HG03469 (cell line): ENCODE results near the gene ZNF839.
"Not testable (repeated sequence)": the region's sequence is repeated elsewhere in the genome, so short reads cannot be mapped to it uniquely, and the experiment has no call there.

Source experiments
- ATAC-seq: cut with Tn5 transposase; IDR thresholded peaks from one replicate; pipeline ENCODE4 v1.9.1; 2021; ENCODE audit warnings: mild to moderate bottlenecking, moderate library complexity, moderate number of reproducible peaks; ENCODE audit not compliant: unreplicated experiment

ZNF839 gene

GRCh38 chr14:102304611-102305506 is 14.7 kb upstream of the ZNF839 start, which contains the start of gene MOK:
MOK (minus strand) TSS chr14:102305164; CDS start chr14:102304968, 196 bp downstream.
- ATAC-seq: peak; percentile 94

- no peak for ATAC-seq
These were observed 5.1 kb upstream of the ZNF839 start for GRCh38 chr14:102314242-102315011.

GRCh38 chr14:102315121-102315520 is 4.4 kb upstream of the ZNF839 start:
- no peak for ATAC-seq

- ATAC-seq: no peak
These were observed 3.2 kb upstream of the ZNF839 start for GRCh38 chr14:102316338-102316742.

GRCh38 chr14:102316743-102317563 is 2.6 kb upstream of the ZNF839 start:
- peak; percentile 55 for ATAC-seq

GRCh38 chr14:102317564-102318248 is 1.8 kb upstream of the ZNF839 start:
- no peak for ATAC-seq

- ATAC-seq: no peak
These were observed 717 bp upstream of the ZNF839 start for GRCh38 chr14:102318781-102319276.

GRCh38 chr14:102320033-102320660 is 601 bp downstream of the ZNF839 start:
- ATAC-seq: peak; percentile 6

- no peak for ATAC-seq
These were observed 1.3 kb downstream of the ZNF839 start for GRCh38 chr14:102320671-102321455.

GRCh38 chr14:102321456-102322422 is 2.2 kb downstream of the ZNF839 start:
- ATAC-seq: no peak

- no peak for ATAC-seq
These were observed 3.6 kb downstream of the ZNF839 start for GRCh38 chr14:102323102-102323501.

GRCh38 chr14:102325791-102326345 is 6.3 kb downstream of the ZNF839 start:
- no peak for ATAC-seq

- no peak for ATAC-seq
These were observed 7.0 kb downstream of the ZNF839 start for GRCh38 chr14:102326583-102326982.

GRCh38 chr14:102329381-102329780 is 9.8 kb downstream of the ZNF839 start:
- ATAC-seq: not testable (repeated sequence)

GRCh38 chr14:102330806-102331205 is 11.3 kb downstream of the ZNF839 start:
- ATAC-seq: no peak

- ATAC-seq: no peak
These were observed 13.8 kb downstream of the ZNF839 start for GRCh38 chr14:102333390-102333789.
